GM19023 (cell line): ENCODE data around the gene HPSE.
A peak's percentile ranks its signal among the peaks of the same experiment; 100 is the strongest.

Source experiments
- ATAC-seq: cut with Tn5 transposase; IDR thresholded peaks from one replicate; pipeline ENCODE4 v1.9.1; 2021; ENCODE audit warnings: mild to moderate bottlenecking, moderate library complexity; ENCODE audit not compliant: unreplicated experiment

The HPSE gene

DNA sequence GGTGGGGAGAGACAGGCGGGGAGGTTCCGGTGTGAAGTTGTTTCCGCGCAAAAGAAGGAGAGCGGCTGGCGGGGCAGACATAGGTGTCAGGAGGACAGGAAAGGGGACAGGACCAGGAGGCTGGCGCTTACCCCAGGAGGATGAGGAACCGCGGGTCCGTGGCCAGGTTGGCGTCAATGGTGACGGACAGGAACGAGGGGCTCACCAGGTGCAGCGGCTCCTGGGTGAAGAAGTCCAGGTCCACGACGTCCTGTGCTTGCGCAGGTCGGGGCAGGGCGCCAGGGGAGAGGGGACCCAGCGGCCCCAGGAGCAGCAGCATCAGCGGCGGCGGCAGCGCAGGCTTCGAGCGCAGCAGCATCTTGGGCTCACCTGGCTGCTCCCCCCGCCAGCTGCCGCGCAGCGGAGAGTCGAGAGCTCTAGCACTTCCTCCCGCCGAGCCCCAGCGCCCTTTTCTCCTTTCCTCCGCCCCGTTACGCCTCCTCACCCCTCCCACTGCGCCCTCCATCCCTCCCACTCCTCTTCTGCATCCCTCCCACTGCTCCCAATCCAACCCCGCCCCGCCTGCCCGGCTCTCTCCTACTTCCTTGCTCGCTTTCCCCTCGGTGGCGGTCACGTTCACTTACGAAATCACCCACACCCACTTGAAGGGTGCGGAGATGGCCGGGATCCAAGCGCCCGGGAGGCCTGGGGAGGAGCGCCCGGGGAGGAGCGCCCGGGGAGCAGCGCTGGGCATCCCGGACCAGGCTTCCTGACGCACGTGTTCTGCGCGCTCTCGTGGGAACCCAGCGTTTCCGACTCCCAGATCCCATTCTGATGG is at the start of gene HPSE:
HPSE (minus strand) TSS at position 424 of the 817 bp plus-strand sequence; CDS start at position 358, 66 bp downstream.
- peak; percentile 92 for ATAC-seq

DNA sequence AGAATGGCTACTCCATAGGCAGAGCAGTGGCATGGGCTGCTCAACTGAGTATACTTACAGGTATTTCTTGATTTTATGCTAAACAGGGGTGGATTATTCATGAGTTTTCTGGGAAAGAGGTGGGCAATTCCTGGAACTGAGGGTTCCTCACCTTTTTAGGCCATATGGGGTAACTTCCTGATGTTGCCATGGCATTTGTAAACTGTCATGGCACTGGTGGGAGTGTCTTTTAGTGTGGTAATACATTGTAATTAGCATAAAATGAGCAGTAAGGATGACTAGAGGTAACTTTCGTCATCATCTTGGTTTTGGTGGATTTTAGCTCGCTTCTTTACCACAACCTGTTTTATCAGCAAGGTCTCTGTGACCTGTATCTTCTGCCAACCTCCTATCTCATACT is 48.2 kb upstream of the HPSE start:
- ATAC-seq = no peak

DNA sequence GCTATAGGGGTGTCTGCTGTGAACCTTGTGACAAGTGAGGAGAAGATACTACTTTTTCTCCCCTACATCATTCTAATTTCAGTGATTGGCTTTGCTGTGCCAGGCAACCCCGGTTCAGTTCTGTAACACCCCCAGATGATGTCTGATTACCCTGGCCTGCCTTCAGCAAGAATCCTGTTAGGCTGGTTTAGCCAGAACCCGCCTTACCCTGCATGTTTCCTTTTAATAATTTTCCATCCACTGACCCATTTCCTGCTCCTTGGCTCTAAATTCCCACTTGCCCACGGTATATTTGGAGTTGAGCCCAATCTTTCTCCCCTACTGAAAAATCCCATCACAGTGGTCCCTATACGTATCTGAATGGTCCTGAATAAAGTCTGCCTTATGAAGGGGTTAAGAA is 46.5 kb upstream of the HPSE start:
- ATAC-seq = no peak

DNA sequence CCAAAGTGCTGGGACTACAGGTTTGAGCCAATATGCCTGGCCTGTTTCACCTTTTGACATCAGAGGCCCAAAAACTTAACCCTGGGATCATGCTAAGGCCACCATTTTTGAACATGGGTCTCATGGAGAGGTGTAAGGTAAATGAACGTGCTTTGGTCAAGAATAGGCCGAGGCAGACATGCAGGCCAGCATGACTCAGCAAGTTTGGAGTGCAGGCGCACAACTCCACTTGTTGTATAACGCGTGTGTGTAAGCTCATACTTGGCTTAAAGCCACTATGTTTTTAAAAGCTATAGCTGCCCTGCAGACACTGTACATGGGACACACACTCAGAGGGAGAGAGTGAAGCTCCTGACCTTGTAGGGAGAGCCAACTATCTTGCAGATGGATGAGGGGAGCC is 43.8 kb upstream of the HPSE start:
- no peak for ATAC-seq

DNA sequence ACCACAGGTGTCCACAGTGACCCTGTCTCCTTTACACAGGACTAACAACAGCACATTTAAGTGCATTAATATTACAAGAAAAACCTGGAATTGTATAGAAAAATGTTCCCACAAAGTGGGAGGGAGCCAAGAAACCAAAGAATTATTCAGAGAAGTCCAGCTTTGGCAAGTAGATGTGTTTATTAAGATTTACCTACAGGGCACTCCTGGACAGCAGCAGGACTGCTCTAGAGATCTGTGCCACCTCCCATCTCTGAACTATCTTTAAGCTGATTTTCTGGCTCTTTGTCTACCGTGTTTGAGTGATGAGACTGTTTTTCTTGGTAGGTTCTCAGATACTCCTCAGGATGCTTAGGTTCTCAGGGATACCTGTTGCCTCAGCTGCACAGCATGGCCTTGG is 38.3 kb upstream of the HPSE start:
- no peak for ATAC-seq

DNA sequence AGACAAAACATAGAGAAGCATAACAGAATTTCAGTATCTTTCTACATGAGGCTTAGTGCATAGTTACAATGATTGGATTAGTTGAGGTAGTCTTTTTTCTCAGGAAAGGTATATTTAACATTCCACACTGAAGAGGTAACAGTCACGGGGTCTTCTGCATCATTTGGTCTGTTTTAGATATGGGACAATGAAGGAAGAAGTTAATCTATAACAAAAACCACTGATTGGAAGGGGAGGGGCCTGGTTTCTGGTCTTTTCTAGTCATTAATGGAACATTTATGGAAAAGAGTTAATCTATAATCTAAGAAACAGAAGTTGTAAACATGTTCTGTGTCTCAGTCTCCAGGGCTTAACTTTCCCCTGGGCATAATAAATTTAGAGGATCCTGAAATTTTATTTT is 37.3 kb upstream of the HPSE start:
- ATAC-seq = no peak

DNA sequence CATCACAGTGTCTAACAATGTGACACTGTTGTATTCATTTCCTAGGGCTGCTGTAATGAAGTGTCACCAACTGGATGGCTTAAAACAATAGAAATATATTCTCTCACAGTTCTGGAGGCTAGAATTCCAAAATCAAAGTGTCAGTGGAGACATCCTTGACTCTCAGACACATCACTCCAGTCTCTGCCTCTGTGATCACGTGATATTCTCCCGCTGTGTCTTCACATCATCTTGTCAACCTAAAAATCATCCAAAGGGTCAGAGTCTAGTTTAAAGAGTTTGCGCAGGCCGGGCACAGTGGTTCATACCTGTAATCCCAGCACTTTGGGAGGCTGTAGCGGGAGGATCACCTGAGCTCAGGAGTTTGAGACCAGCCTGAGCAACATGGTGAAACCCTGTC is 36.6 kb upstream of the HPSE start:
- no peak for ATAC-seq

DNA sequence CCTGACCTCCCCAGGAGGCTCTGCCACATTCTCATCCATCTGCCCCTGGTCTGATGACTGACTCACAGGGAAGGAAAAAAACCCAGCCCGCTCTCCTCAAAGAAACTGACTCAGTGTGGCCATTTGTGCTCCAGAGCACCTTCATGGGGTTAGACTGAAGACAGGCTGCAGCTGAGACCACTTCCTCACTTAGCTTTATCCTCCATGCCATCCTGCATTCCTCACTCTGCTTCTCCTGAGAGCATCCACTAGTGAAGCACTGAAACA is 35.9 kb upstream of the HPSE start:
- no peak for ATAC-seq

DNA sequence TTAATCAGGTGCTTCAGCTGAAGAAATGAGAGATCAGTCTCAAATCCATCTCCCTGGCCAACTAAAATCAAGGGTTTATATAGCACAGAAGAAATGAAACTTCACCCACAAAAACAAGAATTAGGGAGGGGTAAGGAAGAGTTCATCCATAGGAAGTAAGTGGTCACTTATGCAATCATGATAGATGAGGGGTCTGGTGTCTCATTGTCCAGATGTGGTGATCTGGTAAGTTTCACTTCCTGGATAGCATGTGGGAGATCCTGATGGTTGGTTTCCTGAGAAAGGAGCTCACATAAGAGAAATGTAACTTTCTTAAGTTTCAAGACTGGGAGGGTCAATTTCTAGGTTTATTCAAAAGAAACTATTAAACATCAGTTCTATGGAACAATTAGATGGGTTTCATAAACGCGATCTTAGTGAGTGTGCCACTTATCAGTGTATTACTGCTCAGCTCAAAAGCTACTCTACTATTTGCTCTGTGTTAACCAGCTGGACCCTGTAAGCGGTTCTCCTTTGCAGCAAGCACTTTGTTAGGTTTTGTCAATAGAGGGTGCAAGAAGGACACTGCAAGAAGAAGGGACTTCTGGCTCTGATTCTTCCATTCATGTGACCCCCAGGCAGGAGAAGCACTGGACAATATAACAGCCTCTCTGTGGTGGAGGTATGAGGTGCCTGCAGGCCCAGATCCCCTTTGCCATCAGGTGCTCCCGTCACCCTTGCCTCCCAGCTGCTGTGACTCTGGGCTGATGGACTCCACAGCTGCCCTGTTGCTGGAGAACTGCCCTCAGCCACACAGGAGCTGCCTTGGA is 35.4 kb upstream of the HPSE start:
- no peak for ATAC-seq

DNA sequence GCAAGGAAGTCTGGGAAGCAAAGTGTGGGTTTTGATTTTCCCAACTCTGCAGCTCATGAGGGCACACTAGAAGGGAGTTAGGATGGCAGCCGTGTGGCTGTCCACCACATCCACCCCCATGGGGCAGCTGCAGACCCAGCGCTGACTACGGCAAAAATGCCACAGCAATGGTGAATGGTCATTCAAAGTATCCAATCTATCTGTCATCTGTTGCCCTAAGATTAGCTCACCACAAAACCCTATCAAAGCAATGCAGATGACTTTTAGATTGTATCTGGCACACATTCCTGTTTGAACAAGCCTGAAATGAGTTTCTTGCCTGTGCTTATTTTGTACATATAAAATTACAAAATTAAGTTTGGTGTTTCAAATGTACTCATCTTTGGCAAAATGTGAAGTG is 29.7 kb upstream of the HPSE start:
- ATAC-seq = no peak

DNA sequence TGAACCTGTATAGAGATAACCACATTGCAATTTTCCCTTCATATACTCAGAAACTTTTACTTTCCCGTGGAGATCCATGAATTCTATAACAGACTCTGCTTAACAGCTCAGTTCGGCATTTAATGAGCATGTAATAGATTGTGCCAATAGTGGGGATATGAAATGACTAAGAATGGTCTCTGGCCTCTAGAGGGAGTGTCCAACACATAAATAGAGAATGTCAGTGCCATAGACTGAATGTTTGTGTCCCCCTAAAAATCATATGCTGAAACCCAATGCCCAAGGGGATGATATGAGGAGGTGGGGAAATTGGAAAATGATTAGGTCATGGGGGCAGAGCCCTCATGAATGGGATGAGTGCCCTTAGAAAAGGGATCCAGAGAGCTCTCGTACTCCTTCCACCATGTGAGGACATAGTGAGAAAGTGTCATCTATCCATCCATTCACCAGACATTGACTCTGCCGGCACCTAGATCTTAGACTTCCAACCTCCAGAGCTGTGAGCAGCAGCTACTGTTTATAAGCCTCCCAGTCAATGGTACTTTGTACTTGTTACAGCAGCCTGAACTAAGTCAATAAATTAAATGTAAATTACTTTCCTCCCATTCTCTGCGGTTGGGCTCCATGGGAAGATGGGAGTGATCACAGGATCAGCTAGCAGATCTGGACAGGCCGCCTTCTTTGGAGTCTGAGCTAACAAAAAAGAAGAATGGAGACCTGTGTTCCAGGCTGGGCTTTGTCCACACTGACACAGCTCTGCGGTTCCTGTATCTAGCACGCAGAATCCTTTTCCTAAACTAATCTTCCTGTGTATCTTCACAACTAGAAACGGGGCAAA is 28.1 kb upstream of the HPSE start:
- ATAC-seq = no peak

DNA sequence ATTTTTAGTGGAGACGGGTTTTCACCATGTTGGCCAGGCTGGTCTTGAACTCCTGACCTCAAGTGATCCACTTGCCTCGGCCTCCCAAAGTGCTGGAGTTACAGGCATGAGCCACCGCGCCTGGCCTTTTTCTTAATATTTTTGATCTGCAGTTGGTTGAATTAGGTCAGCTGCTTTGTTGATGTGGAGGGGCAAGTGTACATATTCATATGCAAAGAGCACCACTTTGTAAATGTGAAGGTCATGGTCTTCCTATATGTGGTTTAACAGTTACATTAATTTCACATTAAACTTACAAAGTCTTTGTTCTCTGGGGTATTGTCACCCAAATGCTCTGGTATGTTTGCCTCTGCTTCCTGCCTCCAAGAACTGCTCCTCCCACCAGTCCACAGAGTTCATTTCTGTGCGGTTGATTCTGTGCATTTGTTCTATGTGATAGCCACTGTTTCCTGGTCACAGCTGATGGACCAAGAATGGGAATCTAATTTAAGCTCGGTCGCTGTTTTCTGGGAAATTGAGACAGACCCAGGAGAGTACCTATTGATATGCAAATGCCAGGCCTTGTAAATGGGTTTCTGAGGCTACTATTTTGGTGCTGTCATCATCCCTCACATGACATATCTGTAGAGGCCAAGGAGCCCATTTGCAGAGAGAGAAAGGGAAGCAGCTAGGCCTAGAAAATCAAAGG is 26.9 kb upstream of the HPSE start:
- no peak for ATAC-seq

DNA sequence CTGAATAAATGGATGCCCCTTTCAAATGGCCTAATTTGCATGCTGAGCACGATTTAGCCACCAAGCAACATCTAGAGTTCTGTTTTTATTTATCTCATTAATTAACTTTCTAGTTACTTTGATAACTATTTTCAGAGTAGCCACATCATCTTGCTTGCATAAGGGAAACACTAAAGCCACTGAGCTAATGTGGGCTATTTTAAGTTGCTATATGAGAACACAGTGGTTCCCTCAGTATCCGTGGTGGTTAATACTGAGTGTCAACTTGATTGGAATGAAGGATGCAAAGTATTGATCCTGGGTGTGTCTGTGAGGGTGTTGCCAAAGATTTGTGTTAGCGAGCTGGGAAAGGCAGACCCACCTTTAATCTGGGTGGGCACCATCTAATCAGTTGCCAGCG is 25.4 kb upstream of the HPSE start:
- ATAC-seq = no peak

DNA sequence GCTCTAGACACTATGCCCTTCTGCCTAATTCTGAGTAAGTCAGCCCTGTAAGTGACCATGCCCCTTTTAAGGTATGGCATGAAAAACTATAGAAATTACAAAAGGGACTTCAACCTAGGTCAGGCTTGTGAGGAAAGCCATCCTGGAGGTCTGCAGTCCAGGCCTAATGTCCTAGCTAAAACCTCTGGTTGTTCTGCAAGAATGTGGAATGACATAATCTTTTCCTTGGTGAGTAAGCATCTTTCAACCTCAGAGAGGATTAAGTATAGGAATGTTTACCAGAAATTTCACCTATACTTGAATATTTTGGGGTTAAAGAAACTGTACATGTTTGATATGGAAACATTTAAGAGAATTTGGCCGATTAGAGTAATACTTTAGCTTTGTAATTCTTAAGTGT is 23.8 kb upstream of the HPSE start:
- no peak for ATAC-seq

DNA sequence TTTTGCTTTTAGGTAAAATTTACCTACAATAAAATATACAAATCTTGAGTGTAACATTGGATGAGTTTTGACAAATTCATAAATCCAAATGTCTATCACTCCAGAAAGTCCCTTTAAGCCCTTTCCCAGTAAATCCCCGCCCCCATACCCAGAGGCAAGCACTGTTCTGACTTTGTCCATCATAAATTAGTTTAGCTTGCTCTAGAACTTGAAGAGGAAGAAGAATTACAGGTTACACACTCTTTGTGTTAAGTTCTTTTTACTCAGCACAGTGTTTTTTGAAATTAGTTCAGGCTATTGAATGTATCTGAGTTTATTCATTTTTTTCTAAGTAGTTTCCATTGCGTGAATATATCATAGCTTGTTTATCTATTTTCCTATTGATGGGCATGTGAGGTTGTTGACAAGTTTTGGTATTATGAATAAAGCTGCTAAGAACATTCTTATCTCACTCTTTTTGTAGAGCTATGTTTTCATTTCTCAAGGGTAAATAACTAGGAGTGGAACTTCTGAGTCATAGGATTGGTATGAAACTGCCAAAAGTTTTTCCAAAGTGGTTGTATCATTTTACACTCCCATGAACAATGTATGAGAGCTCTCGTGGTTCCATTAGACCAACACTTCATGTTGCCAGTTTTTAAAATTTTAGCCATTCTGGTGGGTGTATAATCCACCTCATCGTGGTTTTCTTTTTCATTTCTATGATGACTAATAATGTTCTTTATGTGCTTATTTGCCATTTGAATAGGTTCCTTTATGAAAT is 22.4 kb upstream of the HPSE start:
- ATAC-seq = no peak

DNA sequence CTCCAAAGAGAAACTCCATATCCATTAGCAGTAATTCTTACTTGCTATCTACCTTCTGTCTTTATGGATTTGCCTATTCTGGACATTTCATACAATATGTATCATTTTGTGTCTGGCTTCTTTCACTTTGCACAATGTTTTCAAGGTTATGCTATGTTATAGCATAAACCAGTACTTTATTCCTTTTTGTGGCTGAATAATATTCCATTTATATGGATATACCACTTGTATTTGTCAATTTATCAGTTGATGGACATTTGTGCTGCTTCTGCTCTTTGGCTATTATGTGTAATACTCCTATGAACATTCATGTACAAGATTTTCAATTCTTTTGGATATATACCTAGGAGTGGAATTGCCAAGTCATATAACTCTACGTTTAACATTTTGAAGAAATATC is 18.9 kb upstream of the HPSE start:
- no peak for ATAC-seq

DNA sequence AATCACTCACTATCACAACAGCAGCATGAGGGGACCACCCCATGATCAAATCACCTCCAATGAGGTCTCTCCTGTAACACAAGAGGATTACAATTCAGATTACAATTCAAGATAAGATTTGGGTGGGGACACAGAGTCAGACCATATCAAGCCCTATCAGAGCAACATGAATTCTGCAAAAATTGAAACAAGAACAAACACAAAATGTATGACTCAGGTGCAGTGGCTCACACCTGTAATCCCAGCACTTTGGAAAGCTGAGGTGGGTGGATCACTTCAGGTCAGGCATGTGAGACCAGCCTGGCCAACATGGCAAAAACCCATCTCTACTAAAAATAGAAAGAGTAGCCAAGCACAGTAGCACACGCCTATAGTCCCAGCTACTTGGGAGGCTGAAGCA is 13.4 kb upstream of the HPSE start:
- no peak for ATAC-seq

DNA sequence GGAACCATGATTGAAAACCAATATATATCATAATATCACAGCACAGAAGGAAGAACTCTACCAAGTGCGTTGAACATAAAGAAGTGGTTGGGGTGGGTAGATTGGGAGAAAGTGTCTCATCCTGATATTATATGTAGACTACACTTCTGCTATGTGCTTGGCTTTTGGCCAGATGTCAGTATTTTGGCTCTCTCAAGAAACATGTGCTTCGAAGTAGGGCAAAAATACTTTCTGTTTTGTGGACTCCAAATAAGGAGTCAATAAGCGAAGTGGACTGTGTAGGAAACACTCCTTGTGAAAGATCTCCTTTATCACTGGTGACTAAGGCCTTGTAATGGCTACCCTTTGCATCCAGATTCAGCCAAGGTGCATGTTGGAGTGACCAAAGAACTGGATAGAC is 7.8 kb upstream of the HPSE start:
- ATAC-seq = no peak

DNA sequence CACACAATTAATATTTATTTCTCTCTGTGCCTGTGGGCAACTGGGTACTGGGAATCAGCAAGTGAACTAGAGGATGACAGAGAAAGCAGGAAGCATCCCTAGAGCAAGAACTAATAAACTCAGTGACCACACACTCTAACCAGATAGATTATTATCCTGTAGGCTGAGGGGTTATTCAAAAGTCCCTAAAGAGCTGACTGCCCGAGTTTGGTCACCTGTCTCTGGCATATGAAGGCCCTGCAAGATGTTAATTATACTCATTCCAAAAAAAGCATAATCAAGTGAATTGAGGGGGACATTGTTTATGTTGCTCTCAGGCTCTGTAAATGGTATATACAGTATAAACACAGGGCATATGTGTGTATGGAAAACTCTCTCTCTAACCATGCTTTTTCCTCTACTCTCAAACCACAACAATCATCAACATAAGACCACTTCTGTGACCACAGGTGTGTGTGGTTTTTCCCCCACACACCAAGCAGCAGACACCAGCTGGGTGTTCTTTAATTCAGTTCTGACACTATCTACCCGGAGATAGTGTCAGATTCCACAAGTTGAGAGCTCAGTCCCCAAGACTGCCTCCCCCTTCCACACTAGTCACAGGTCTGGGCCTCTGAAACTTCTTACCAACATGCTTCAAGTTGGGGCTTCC is 6.2 kb upstream of the HPSE start:
- peak; percentile 78 for ATAC-seq

DNA sequence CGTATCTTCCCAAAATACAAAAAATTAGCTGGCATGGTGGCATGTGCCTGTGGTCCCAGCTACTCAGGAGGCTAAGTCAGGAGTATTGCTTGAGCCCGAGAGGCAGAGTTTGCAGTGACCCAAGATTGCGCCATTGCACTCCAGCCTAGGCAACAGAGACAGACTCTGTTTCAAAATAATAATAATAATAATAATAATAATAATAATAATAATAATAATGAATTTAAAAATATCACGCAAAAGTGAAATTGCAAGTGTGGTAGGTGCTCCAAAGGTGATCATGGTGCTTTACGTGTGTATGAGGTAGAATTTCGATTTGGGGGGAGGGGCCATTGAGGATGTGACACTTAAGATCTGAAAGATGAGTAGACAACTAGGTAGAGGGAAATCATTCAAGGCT is 4.9 kb upstream of the HPSE start:
- no peak for ATAC-seq
